Mesothelial cell of epicardium (in vitro differentiated cells): ENCODE data around the gene BNC2. TPM values are rescaled to one million over a fixed set of nuclear protein-coding genes. Genes with fewer than 3 reads are reported as not detected.

ENCODE experiments used
- DNase-seq, 2 experiments: peaks; one replicate each; pipeline ENCODE4 v3.0.0; 2021; ENCODE audit warnings: low spot score in 2 of 2; ENCODE audit not compliant: unreplicated experiment in 2 of 2
- H3K27ac Mint-ChIP-seq: 2 replicates; pipeline ENCODE4 v1.8.0; 2021; ENCODE audit warnings: mixed read lengths
- H3K27me3 Mint-ChIP-seq: 2 replicates; pipeline ENCODE4 v1.8.0; 2021; ENCODE audit warnings: low read depth, mixed read lengths
- H3K36me3 Mint-ChIP-seq: 2 replicates; pipeline ENCODE4 v1.8.0; 2021; ENCODE audit warnings: mixed read lengths
- H3K4me1 Mint-ChIP-seq: 2 replicates; pipeline ENCODE4 v1.8.0; 2021; ENCODE audit warnings: mixed read lengths
- H3K4me3 Mint-ChIP-seq: 2 replicates; pipeline ENCODE4 v1.8.0; 2021; ENCODE audit warnings: mild to moderate bottlenecking, moderate library complexity, mixed read lengths
- H3K9me3 Mint-ChIP-seq: 2 replicates; pipeline ENCODE4 v1.8.0; 2021; ENCODE audit warnings: mixed read lengths
- CTCF ChIP-seq: fragments of 200-600 bp; sonication (generic); IDR thresholded peaks from one replicate; pipeline ENCODE4 v1.5.0; 2021; ENCODE audit warnings: antibody characterized with exemption; ENCODE audit not compliant: unreplicated experiment
- total RNA-seq: library from RNA; stranded (reverse); gene quantifications from 3 replicates; pipeline ENCODE4 v1.2.1, GENCODE V29; 2021

Gene BNC2
- total RNA-seq, 1 donor from 2014 or later, result 45.1 TPM

- no peak for DNase-seq
- Mint-ChIP-seq H3K4me1 (peaks cover 33% of the 10 kb centered on the region), H3K36me3 (no peaks in the 10 kb centered on the region), H3K9me3 (no peaks in the 10 kb centered on the region), H3K27me3 (no peaks in the 10 kb centered on the region), H3K4me3 (no peak overlapping the region), H3K27ac (no peak overlapping the region)
- TF ChIP-seq CTCF, result no peak
Measured at GRCh38 chr9:16683326-16683725, 187.1 kb downstream of the BNC2 start.

DNA sequence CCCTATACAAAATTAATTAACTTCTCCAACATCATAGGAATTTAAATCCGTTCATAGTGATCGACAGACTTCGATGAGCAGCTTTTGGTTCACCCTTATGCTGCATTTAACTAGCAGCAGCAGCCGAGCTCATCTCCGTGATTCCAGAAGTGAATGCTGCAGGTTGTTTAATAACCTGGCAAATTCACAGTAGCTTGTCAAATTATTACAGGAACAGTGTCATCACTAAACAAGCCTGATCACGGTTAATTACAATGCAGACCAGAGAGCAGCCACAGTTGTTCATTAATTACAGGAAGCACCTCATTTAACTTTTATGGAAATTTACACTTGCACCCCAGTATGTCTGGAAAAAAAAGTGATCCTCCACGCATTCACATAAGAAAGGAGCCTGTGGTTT lies 188.2 kb downstream of the BNC2 start:
- Mint-ChIP-seq H3K4me3 (no peak overlapping the region), H3K9me3 (no peaks in the 10 kb centered on the region), H3K27ac (peak overlapping the region; percentile 41), H3K36me3 (no peaks in the 10 kb centered on the region), H3K4me1 (peaks cover 24% of the 10 kb centered on the region), H3K27me3 (no peaks in the 10 kb centered on the region)
- no peak for DNase-seq
- no peak for TF ChIP-seq CTCF

DNA sequence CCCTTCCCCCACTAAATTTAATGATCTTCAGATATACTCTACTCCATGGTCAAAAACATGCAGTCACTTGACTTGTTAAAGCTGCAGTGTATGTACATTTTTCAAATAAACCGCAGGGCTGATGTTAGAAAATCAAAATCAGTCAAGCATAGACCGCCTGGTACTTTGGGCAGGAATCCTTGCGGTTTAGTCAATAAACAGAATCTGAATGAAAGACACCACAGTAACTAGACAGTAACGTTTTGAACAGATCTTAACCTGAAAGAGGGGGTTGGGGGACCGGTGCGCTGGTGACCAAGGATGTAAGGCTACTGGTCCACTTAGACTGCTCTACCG lies 188.8 kb downstream of the BNC2 start:
- Mint-ChIP-seq H3K4me1 (peaks cover 22% of the 10 kb centered on the region), H3K27me3 (no peaks in the 10 kb centered on the region), H3K36me3 (no peaks in the 10 kb centered on the region), H3K4me3 (no peak overlapping the region), H3K27ac (peak overlapping the region; percentile 52), H3K9me3 (no peaks in the 10 kb centered on the region)
- no peak for DNase-seq
- no peak for TF ChIP-seq CTCF

- Mint-ChIP-seq H3K27ac (peak overlapping the region; percentile 52), H3K36me3 (no peaks in the 10 kb centered on the region), H3K9me3 (no peaks in the 10 kb centered on the region), H3K4me3 (no peak overlapping the region), H3K27me3 (no peaks in the 10 kb centered on the region), H3K4me1 (peaks cover 22% of the 10 kb centered on the region)
- DNase-seq, result no peak
- TF ChIP-seq CTCF, result no peak
Measured at GRCh38 chr9:16680975-16681651, 189.4 kb downstream of the BNC2 start.

- peaks cover 22% of the 10 kb centered on the region for H3K4me1 Mint-ChIP-seq
- H3K36me3 Mint-ChIP-seq, result no peaks in the 10 kb centered on the region
- no peaks in the 10 kb centered on the region for H3K27me3 Mint-ChIP-seq
- no peaks in the 10 kb centered on the region for H3K9me3 Mint-ChIP-seq
- H3K27ac Mint-ChIP-seq, result peak overlapping the region; percentile 52
- no peak overlapping the region for H3K4me3 Mint-ChIP-seq
- DNase-seq, result no peak
- TF ChIP-seq CTCF, result no peak
Measured at GRCh38 chr9:16680541-16680940, 189.9 kb downstream of the BNC2 start.
